Karpas-422 (cell line): ENCODE results near the gene LMAN1L. TPM values are rescaled to one million over a fixed set of nuclear protein-coding genes. Genes with fewer than 3 reads are reported as not detected.

ENCODE experiments used
- DNase-seq: peaks from one replicate; pipeline ENCODE4 v3.0.0-alpha.2; 2015
- H2AFZ ChIP-seq: fragments of 200-600 bp; sonication (generic); 2 replicates; pipeline ENCODE4 v1.6.1; 2014; ENCODE audit warnings: antibody characterized with exemption, low read length, mixed read lengths
- H3K27ac ChIP-seq: fragments of 200-600 bp; sonication (generic); 2 replicates; pipeline ENCODE4 v1.5.1; 2014; ENCODE audit warnings: mild to moderate bottlenecking, low read length, moderate library complexity
- H3K27me3 ChIP-seq: fragments of 200-600 bp; sonication (generic); 2 replicates; pipeline ENCODE4 v1.6.1; 2014; ENCODE audit warnings: low read length, mixed read lengths
- H3K36me3 ChIP-seq: fragments of 200-600 bp; sonication (generic); 2 replicates; pipeline ENCODE4 v1.6.1; 2014; ENCODE audit warnings: low read length, mixed read lengths; ENCODE audit not compliant: insufficient read depth
- H3K4me1 ChIP-seq: fragments of 200-600 bp; sonication (generic); 2 replicates; pipeline ENCODE4 v1.6.1; 2014; ENCODE audit warnings: mild to moderate bottlenecking, low read length, mixed read lengths
- H3K4me2 ChIP-seq: fragments of 200-600 bp; sonication (generic); 2 replicates; pipeline ENCODE4 v1.6.1; 2014; ENCODE audit warnings: low read length, low read depth, mild to moderate bottlenecking; ENCODE audit not compliant: poor library complexity, severe bottlenecking
- H3K4me3 ChIP-seq: fragments of 200-600 bp; sonication (generic); 2 replicates; pipeline ENCODE4 v1.5.1; 2014; ENCODE audit warnings: mild to moderate bottlenecking, antibody characterized with exemption, low read length, mixed read lengths
- H3K79me2 ChIP-seq: fragments of 200-600 bp; sonication (generic); 2 replicates; pipeline ENCODE4 v1.6.1; 2014; ENCODE audit warnings: mild to moderate bottlenecking, low read length, mixed read lengths
- H3K9ac ChIP-seq: fragments of 200-600 bp; sonication (generic); 2 replicates; pipeline ENCODE4 v1.6.0; 2014; ENCODE audit warnings: low read length
- H3K9me2 ChIP-seq: fragments of 200-600 bp; sonication (generic), shearing (Covaris generic); replicated peaks from 2 replicates; pipeline ENCODE4 v1.6.0; 2014; ENCODE audit warnings: mild to moderate bottlenecking, low read length, moderate library complexity; ENCODE audit not compliant: insufficient read depth
- H3K9me3 ChIP-seq: fragments of 300-700, 200-600 bp; sonication (generic); 2 replicates; pipeline ENCODE4 v1.6.1; 2014; ENCODE audit warnings: low read length, mixed read lengths
- H4K20me1 ChIP-seq: fragments of 200-600 bp; sonication (generic); 2 replicates; pipeline ENCODE4 v1.6.1; 2014; ENCODE audit warnings: mild to moderate bottlenecking, antibody characterized with exemption, low read length, low read depth; ENCODE audit not compliant: insufficient read depth
- total RNA-seq: library from RNA; depleted of rRNA; stranded (reverse); fragments of >200 nt; shearing (Covaris generic); gene quantifications from 2 replicates; pipeline ENCODE4 v1.2.3, GENCODE V29; 2014; ENCODE audit warnings: low replicate concordance

Gene LMAN1L
- total RNA-seq, 1 experiment from 2014 or later: 3.3 TPM

- Histone ChIP-seq H4K20me1 (0 out of 2 replicates have a peak, but pooled peaks cover 7% of the 10 kb centered on the region), H3K4me3 (peak within 1 kb of the TSS; percentile 100), H3K36me3 (peaks cover 7% of the 10 kb centered on the region; the same call in 1 of the 2 replicates), H3K9ac (peak within 1 kb of the TSS; percentile 98), H3K9me3 (no peaks in the 10 kb centered on the region), H3K9me2 (no peaks in the 10 kb centered on the region), H3K79me2 (peaks cover 16% of the 10 kb centered on the region), H3K4me1 (peaks cover 69% of the 10 kb centered on the region), H2AFZ (peak within 1 kb of the TSS; percentile 63; the same call in 1 of the 2 replicates), H3K27me3 (no peaks in the 10 kb centered on the region), H3K4me2 (peak within 1 kb of the TSS; percentile 83), H3K27ac (peak within 1 kb of the TSS; percentile 85)
- DNase-seq: peak; percentile 97
Observed at GRCh38 chr15:74842581-74843444, 30.2 kb downstream of the LMAN1L start, which contains the start of gene ULK3. Gene ULK3, minus strand, starts transcription at chr15:74843156. Its CDS starts 51 bp downstream, at chr15:74843105.

DNA sequence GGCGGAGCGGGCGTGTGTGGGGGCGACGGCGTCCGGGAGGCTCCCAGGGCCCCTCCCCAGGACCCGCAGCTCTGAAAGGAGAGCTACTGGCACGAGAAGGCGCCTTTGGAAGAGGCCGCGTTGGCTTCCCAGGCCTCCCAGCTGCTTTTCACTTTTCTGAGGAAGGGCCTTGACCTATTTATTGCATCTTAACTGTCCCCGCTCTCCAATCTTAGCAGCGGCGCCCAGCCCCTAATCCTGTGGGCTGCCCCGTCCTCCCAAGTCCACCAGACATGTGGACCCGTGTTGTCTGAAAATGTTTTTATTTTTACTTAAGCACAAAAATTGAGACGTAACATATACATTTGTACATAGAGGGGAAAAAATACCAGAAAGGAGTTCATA, 30.8 kb downstream of the LMAN1L start:
- Histone ChIP-seq H2AFZ (no peak overlapping the region), H3K9me2 (no peaks in the 10 kb centered on the region), H3K4me3 (peak overlapping the region; percentile 100), H3K36me3 (peaks cover 7% of the 10 kb centered on the region; the same call in 1 of the 2 replicates), H4K20me1 (0 out of 2 replicates have a peak, but pooled peaks cover 7% of the 10 kb centered on the region), H3K4me2 (peak overlapping the region; percentile 83), H3K27me3 (no peaks in the 10 kb centered on the region), H3K79me2 (peaks cover 16% of the 10 kb centered on the region), H3K9me3 (no peaks in the 10 kb centered on the region), H3K4me1 (peaks cover 66% of the 10 kb centered on the region), H3K9ac (peak overlapping the region; percentile 98), H3K27ac (peak overlapping the region; percentile 85)
- no peak for DNase-seq

GRCh38 chr15:74843891-74844299, 31.3 kb downstream of the LMAN1L start:
- Histone ChIP-seq H3K9me2 (no peaks in the 10 kb centered on the region), H3K9me3 (no peaks in the 10 kb centered on the region), H3K9ac (peak overlapping the region; percentile 98), H4K20me1 (0 out of 2 replicates have a peak, but pooled peaks cover 7% of the 10 kb centered on the region), H2AFZ (no peak overlapping the region), H3K27me3 (no peaks in the 10 kb centered on the region), H3K4me2 (peak overlapping the region; percentile 83), H3K79me2 (peaks cover 16% of the 10 kb centered on the region), H3K27ac (peak overlapping the region; percentile 85), H3K4me1 (peaks cover 62% of the 10 kb centered on the region), H3K36me3 (peaks cover 7% of the 10 kb centered on the region; the same call in 1 of the 2 replicates), H3K4me3 (peak overlapping the region; percentile 100)
- DNase-seq: no peak

DNA sequence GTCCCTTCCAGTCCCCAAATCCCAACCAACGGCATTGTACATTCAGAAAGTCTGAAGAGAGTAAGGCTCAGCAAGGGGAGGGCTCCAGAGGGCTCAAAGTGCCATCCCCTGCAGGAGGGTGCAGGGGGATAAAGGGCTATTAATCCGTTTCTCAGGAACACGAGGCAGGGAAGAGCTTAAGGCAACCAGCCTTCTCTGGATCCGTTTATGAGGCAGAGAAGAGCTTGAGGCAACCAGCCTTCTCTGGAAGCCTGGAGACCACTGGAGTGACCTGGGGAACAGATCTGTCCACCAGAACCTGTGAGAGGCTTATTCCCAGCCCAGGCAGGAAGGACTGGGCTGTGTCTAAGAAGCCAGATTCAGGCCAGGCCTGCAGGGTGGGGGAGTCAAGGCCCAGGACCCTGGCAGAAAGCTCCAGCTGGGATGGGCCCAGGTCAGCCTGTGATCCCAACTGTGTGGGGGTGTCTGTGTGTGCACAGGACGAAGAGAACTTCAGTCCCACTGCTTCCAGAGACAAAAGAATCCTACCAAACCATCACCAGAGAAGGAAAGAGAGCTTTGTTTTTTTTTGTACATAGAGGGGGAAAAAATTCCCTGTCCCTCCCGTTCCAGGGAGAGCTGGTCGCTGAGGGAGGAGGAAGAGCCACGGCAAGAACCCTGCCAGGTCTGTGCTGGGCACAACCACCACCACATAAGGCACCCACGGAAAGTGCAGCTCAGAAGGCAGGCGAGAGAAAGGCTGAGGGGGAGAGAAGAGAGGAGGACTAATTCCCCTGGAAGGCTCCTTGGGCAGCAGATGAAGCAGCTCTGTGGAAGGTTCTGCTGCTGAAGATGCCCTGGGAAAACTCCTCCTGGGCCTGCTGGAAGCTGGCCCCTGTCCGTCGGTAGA, 31.9 kb downstream of the LMAN1L start:
- DNase-seq: no peak
- H3K4me3 ChIP-seq: no peak overlapping the region

DNA sequence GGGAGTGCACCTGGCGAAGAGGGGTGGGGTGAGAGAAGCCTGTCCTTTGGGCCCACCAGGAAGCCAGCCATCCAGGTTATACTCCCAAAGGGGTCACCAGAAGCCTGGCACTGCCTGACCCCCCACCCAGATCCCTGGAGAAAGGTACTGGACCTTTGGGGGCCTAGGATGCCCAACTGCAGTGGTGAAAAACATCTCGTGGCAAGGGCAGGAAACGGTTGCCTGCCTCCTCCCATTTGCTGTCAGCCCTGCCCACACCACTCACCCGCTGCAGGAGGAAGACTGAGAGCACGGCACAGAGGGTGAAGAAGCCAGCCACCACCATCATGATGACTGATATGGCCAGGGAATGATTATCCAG, 32.6 kb downstream of the LMAN1L start:
- H3K9me2 ChIP-seq: no peaks in the 10 kb centered on the region
- no peak overlapping the region for H3K4me2 ChIP-seq
- peaks cover 16% of the 10 kb centered on the region for H3K79me2 ChIP-seq
- H3K4me3 ChIP-seq: no peak overlapping the region
- peak; percentile 53 for DNase-seq
- H3K27ac ChIP-seq: peak overlapping the region; percentile 46
- peak overlapping the region; percentile 9; the same call in 1 of the 2 replicates for H3K9ac ChIP-seq
- H4K20me1 ChIP-seq: 0 out of 2 replicates have a peak, but pooled peaks cover 7% of the 10 kb centered on the region
- H2AFZ ChIP-seq: no peak overlapping the region
- peaks cover 49% of the 10 kb centered on the region for H3K4me1 ChIP-seq
- H3K27me3 ChIP-seq: no peaks in the 10 kb centered on the region
- H3K36me3 ChIP-seq: peaks cover 7% of the 10 kb centered on the region; the same call in 1 of the 2 replicates
- no peaks in the 10 kb centered on the region for H3K9me3 ChIP-seq

More for the DNA sequence above, 31.9 kb downstream of the LMAN1L start:
- H4K20me1 ChIP-seq: 0 out of 2 replicates have a peak, but pooled peaks cover 7% of the 10 kb centered on the region
- H3K9me2 ChIP-seq: no peaks in the 10 kb centered on the region
- H2AFZ ChIP-seq: no peak overlapping the region
- H3K79me2 ChIP-seq: peaks cover 16% of the 10 kb centered on the region
- peak overlapping the region; percentile 85 for H3K27ac ChIP-seq
- H3K9me3 ChIP-seq: no peaks in the 10 kb centered on the region
- peaks cover 55% of the 10 kb centered on the region for H3K4me1 ChIP-seq
- H3K4me2 ChIP-seq: no peak overlapping the region
- H3K36me3 ChIP-seq: peaks cover 7% of the 10 kb centered on the region; the same call in 1 of the 2 replicates
- H3K27me3 ChIP-seq: no peaks in the 10 kb centered on the region
- H3K9ac ChIP-seq: peak overlapping the region; percentile 98; the same call in 1 of the 2 replicates

DNA sequence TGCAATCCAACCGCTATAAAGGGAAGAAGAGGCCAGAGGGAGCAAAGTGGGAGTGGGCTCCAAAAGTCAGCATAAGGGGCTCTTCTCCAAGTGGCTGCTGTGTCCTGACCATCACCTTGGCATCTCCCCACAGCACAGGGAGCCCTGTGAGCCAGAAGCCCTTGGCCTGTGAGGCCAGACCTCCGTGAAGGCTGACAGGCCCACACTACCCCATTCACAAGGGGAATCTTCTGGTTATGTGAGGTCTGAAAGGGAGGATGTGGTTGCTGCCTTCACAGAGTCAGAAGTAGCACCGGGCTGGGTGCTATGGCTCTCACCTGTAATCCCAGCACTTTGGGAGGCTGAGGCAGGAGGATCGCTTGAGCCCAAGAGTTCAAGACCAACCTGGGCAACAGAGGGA, 32.9 kb downstream of the LMAN1L start:
- Histone ChIP-seq H3K27me3 (no peaks in the 10 kb centered on the region), H3K9ac (peak overlapping the region; percentile 9; the same call in 1 of the 2 replicates), H3K79me2 (peaks cover 16% of the 10 kb centered on the region), H3K9me3 (no peaks in the 10 kb centered on the region), H3K4me3 (no peak overlapping the region), H3K36me3 (peaks cover 6% of the 10 kb centered on the region; the same call in 1 of the 2 replicates), H3K4me2 (no peak overlapping the region), H4K20me1 (0 out of 2 replicates have a peak, but pooled peaks cover 7% of the 10 kb centered on the region), H3K9me2 (no peaks in the 10 kb centered on the region), H3K4me1 (peaks cover 45% of the 10 kb centered on the region), H2AFZ (no peak overlapping the region), H3K27ac (peak overlapping the region; percentile 46)
- DNase-seq: no peak

- no peak for DNase-seq
- H3K4me3 ChIP-seq: no peak overlapping the region
- H4K20me1 ChIP-seq: no peaks in the 10 kb centered on the region
- H3K27ac ChIP-seq: no peak overlapping the region
- H3K79me2 ChIP-seq: peaks cover 4% of the 10 kb centered on the region
- H3K36me3 ChIP-seq: peaks cover 6% of the 10 kb centered on the region; the same call in 1 of the 2 replicates
- H2AFZ ChIP-seq: no peak overlapping the region
- H3K4me1 ChIP-seq: peaks cover 26% of the 10 kb centered on the region
- H3K4me2 ChIP-seq: no peak overlapping the region
- H3K9me2 ChIP-seq: no peaks in the 10 kb centered on the region
- no peaks in the 10 kb centered on the region for H3K27me3 ChIP-seq
- H3K9ac ChIP-seq: no peak overlapping the region
- H3K9me3 ChIP-seq: no peaks in the 10 kb centered on the region
Observed at GRCh38 chr15:74847432-74847831, 34.8 kb downstream of the LMAN1L start.
